Measurements from ENCODE around the gene CHN2.

CHN2 gene

GRCh38 chr7:29435902-29436301, 241.3 kb downstream of the CHN2 start:
- ChIA-PET CTCF (no interaction called here), POLR2A (no interaction called here)

DNA sequence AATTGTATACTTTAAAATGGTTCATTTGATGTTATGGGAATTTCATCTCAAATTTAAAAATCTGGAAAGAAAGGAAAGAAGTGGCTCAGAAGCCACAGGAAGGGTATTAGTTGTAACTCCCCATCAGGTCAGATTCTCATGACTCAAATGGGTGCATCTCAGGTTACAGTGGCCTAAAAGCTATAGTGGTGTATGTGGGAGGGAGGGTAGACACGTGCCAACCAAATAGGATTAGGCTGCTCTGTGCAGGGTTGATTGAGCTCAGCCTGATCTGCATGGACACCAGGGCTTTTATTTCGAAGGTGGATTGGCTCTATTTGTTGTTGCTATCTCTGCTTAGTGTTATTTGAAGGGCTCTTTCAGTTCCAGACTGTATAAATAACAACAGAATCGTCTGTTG, 247.6 kb downstream of the CHN2 start:
- DNase-seq (ENCODE audit: extremely low spot score), result no peak
- CTCF ChIA-PET, result no interaction called here
- POLR2A ChIA-PET, result no interaction called here
- no peak for TF ChIP-seq CTCF (IDR thresholded peaks at IDR 0.05; ENCODE audit: control extremely low read depth, extremely low read depth, low read depth, missing control alignments)

More at GRCh38 chr7:29435902-29436301, 241.3 kb downstream of the CHN2 start:
- no peak for TF ChIP-seq CTCF (IDR thresholded peaks at IDR 0.05; ENCODE audit: control extremely low read depth, extremely low read depth, low read depth, missing control alignments)
- DNase-seq (ENCODE audit: extremely low spot score), result no peak

DNA sequence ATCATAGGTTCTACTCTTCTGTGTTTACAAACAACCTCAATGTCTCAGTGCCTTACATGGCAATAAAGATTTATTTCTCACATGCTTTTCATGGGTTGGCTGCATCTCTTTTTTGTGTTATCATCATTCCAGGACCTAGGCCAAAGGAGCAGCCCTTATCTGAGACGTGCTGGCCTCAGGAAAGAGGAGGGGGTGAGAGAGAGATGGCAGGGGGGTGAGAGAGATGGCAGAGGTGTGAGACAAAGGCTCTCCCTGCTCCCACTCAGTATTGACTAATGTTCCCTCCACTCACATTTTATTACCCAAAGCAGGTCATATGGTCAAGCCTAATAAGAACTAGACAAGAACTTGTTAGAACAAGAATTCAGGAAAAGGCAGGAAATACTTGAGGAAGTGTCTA, 249.0 kb downstream of the CHN2 start:
- DNase-seq (ENCODE audit: extremely low spot score), result no peak
- CTCF ChIA-PET, result no interaction called here
- POLR2A ChIA-PET, result no interaction called here
- TF ChIP-seq CTCF (IDR thresholded peaks at IDR 0.05; ENCODE audit: control extremely low read depth, extremely low read depth, low read depth, missing control alignments), result no peak

GRCh38 chr7:29444267-29444666, 249.7 kb downstream of the CHN2 start:
- POLR2A ChIA-PET, result no interaction called here
- CTCF ChIA-PET, result no interaction called here
- DNase-seq (ENCODE audit: extremely low spot score), result no peak
- TF ChIP-seq CTCF (IDR thresholded peaks at IDR 0.05; ENCODE audit: control extremely low read depth, extremely low read depth, low read depth, missing control alignments), result no peak

DNA sequence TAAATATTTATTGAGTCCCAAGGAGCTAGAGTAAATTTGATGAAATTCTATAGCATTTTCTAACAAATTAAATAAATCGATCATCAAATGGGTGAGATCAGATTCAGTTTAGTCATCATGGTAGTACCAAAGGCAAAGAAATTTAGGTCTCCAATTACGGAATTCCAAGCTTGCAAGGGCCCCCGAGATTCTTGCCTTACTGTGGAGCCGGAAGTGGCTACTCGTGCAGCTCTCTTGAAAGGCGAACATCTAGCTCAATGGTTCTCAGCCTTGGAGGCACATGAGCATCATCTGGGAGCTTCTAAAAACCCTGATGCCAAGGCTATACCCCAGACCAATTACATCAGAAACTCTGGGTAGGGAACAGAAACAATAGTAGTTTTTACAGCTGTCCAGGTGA, 251.2 kb downstream of the CHN2 start:
- CTCF ChIA-PET, result interaction anchor here (1.1 to 1.7 kb wide), 2 partner anchors 20 to 524 kb away, joined by 3 to 4 read pairs; no protein-coding TSS in a partner anchor
- TF ChIP-seq CTCF (IDR thresholded peaks at IDR 0.05; ENCODE audit: control extremely low read depth, extremely low read depth, low read depth, missing control alignments), result no peak
- no peak for DNase-seq (ENCODE audit: extremely low spot score)
- POLR2A ChIA-PET, result no interaction called here

- ChIA-PET POLR2A (no interaction called here), CTCF (no interaction called here)
- no peak for TF ChIP-seq CTCF (IDR thresholded peaks at IDR 0.05; ENCODE audit: control extremely low read depth, extremely low read depth, low read depth, missing control alignments)
- no peak for DNase-seq (ENCODE audit: extremely low spot score)
Observed at GRCh38 chr7:29447828-29448227, 253.3 kb downstream of the CHN2 start.

All from GM10248 (cell line).